HFF-Myc (cell line): ENCODE data around the gene SETD4.

ENCODE experiments used
- DNase-seq: peaks from one replicate; pipeline ENCODE4 v3.0.0-alpha.2; 2011; ENCODE audit warnings: low read depth; ENCODE audit errors: extremely low read depth
- H3K4me3 ChIP-seq: replicated peaks from 2 replicates; pipeline ENCODE4 v1.5.1; 2011; ENCODE audit warnings: low read depth, mild to moderate bottlenecking, control low read depth, low read length
- CTCF ChIP-seq: IDR thresholded peaks from 2 replicates; pipeline ENCODE4 v1.5.1; 2012; ENCODE audit warnings: mild to moderate bottlenecking, low read depth, low read length, control low read depth; ENCODE audit errors: missing control alignments

The SETD4 gene

GRCh38 chr21:35995522-35996088, 64.7 kb downstream of the SETD4 start:
- DNase-seq: no peak
- TF ChIP-seq CTCF: no peak
- H3K4me3 ChIP-seq: no peak overlapping the region

GRCh38 chr21:35994613-35995012, 65.7 kb downstream of the SETD4 start:
- no peak for TF ChIP-seq CTCF
- DNase-seq: no peak
- H3K4me3 ChIP-seq: no peak overlapping the region

GRCh38 chr21:35993875-35994490, 66.3 kb downstream of the SETD4 start:
- no peak for DNase-seq
- no peak for TF ChIP-seq CTCF
- no peak overlapping the region for H3K4me3 ChIP-seq

- TF ChIP-seq CTCF: no peak
- no peak overlapping the region for H3K4me3 ChIP-seq
- DNase-seq: no peak
Measured at GRCh38 chr21:35991131-35991530, 69.2 kb downstream of the SETD4 start.

GRCh38 chr21:35990609-35991008, 69.7 kb downstream of the SETD4 start:
- no peak for DNase-seq
- no peak for TF ChIP-seq CTCF
- H3K4me3 ChIP-seq: no peak overlapping the region

GRCh38 chr21:35989138-35989735, 71.1 kb downstream of the SETD4 start:
- no peak for TF ChIP-seq CTCF
- no peak for DNase-seq
- no peak overlapping the region for H3K4me3 ChIP-seq
